ENCODE measurements around the gene CHPT1. TPM values are rescaled to one million over a fixed set of nuclear protein-coding genes. Genes with fewer than 3 reads are reported as not detected.
A peak's percentile ranks its signal among the peaks of the same experiment; 100 is the strongest.

Gene CHPT1
- total and polyA plus RNA-seq, 2 of the 13 experiments (the other 11 are each of a cell fraction or from before 2014, with no cell fraction given): 117 to 178 TPM

DNA sequence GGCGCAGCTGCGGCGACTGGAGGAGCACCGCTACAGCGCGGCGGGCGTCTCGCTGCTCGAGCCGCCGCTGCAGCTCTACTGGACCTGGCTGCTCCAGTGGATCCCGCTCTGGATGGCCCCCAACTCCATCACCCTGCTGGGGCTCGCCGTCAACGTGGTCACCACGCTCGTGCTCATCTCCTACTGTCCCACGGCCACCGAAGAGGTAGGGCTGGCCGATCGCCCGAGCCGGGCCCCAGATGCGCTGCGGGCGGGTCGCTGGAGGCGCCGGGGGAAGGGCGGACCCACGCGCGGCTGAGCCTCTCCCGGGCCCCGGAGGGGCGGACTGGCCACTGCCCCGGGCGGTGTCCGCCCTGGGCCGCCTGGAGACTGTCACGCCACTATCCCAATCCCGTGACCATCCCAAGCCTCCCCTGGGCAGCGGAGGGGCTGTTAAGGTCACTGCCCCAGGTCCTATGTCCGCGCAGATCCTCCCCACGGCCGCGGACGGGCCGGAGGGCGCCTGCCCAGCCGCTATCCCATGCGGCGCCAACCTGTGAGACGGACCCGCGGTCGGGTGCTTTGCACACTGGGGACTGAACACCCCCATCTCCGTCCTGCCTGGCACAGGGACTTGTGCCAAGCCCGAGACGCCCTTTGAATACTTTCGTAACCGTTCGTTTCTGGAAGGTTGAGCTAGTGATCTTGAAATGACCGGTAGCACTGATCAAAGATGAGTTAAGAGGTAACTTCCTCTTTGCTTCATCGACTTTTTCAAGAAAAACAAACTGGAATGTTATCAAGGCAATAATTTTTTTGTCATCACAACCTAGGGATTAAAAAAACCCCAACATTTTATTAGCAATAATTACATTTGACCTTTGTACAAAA is 725 bp downstream of the CHPT1 start (continued):
- TF ChIP-seq KDM1A (CRISPR knock-in tag; IDR thresholded peaks at IDR 0.05) (no peak), ZNF672 (CRISPR knock-in tag; IDR thresholded peaks at IDR 0.05) (peak; percentile 73; the same call in 1 of the 2 replicates), TBX3 (IDR thresholded peaks at IDR 0.05; ENCODE audit: borderline replicate concordance) (no peak), ARNT2 (CRISPR knock-in tag; IDR thresholded peaks at IDR 0.05; ENCODE audit: low read depth) (peak; percentile 69), ASH2L (IDR thresholded peaks at IDR 0.05; ENCODE audit: insufficient read length, low read depth, low read length) (no peak), RCOR2 (CRISPR knock-in tag; IDR thresholded peaks at IDR 0.05) (no peak), POLR2G (IDR thresholded peaks at IDR 0.05; ENCODE audit: low read depth, low read length) (peak; percentile 64), ZNF562 (CRISPR knock-in tag; IDR thresholded peaks at IDR 0.05; ENCODE audit: borderline replicate concordance) (no peak), ZNF781 (CRISPR knock-in tag; IDR thresholded peaks at IDR 0.05; ENCODE audit: borderline replicate concordance, not compliant biosample characterization) (no peak), ZNF616 (CRISPR knock-in tag; IDR thresholded peaks at IDR 0.05; ENCODE audit: low read depth) (no peak), MEIS2 (CRISPR knock-in tag; IDR thresholded peaks at IDR 0.05) (no peak), MXD4 (CRISPR knock-in tag; IDR thresholded peaks at IDR 0.05) (peak; percentile 40; the same call in 1 of the 2 replicates), IKZF1 (IDR thresholded peaks at IDR 0.05) (no peak), KDM3A (CRISPR knock-in tag; IDR thresholded peaks at IDR 0.05; ENCODE audit: low read depth) (peak; percentile 41; the same call in 1 of the 2 replicates), CEBPB (IDR thresholded peaks at IDR 0.05; ENCODE audit: borderline replicate concordance, low read depth, low read length) (no peak), ZNF101 (CRISPR knock-in tag; IDR thresholded peaks at IDR 0.05; ENCODE audit: borderline replicate concordance, low read depth) (no peak)
- TF ChIP-seq, protein P1, sequence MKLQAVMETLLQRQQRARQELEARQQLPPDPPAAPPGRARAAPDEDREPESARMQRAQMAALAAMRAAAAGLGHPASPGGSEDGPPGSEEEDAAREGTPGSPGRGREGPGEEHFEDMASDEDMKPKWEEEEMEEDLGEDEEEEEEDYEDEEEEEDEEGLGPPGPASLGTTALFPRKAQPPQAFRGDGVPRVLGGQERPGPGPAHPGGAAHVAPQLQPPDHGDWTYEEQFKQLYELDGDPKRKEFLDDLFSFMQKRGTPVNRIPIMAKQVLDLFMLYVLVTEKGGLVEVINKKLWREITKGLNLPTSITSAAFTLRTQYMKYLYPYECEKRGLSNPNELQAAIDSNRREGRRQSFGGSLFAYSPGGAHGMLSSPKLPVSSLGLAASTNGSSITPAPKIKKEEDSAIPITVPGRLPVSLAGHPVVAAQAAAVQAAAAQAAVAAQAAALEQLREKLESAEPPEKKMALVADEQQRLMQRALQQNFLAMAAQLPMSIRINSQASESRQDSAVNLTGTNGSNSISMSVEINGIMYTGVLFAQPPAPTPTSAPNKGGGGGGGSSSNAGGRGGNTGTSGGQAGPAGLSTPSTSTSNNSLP (IDR thresholded peaks at IDR 0.05; ENCODE audit: low read depth, low read length): no peak
- TF ChIP-seq, protein P2, sequence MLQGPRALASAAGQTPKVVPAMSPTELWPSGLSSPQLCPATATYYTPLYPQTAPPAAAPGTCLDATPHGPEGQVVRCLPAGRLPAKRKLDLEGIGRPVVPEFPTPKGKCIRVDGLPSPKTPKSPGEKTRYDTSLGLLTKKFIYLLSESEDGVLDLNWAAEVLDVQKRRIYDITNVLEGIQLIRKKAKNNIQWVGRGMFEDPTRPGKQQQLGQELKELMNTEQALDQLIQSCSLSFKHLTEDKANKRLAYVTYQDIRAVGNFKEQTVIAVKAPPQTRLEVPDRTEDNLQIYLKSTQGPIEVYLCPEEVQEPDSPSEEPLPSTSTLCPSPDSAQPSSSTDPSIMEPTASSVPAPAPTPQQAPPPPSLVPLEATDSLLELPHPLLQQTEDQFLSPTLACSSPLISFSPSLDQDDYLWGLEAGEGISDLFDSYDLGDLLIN (CRISPR knock-in tag; IDR thresholded peaks at IDR 0.05; ENCODE audit: borderline replicate concordance): no peak
- TF ChIP-seq, protein P3, sequence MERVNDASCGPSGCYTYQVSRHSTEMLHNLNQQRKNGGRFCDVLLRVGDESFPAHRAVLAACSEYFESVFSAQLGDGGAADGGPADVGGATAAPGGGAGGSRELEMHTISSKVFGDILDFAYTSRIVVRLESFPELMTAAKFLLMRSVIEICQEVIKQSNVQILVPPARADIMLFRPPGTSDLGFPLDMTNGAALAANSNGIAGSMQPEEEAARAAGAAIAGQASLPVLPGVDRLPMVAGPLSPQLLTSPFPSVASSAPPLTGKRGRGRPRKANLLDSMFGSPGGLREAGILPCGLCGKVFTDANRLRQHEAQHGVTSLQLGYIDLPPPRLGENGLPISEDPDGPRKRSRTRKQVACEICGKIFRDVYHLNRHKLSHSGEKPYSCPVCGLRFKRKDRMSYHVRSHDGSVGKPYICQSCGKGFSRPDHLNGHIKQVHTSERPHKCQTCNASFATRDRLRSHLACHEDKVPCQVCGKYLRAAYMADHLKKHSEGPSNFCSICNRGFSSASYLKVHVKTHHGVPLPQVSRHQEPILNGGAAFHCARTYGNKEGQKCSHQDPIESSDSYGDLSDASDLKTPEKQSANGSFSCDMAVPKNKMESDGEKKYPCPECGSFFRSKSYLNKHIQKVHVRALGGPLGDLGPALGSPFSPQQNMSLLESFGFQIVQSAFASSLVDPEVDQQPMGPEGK (CRISPR knock-in tag; IDR thresholded peaks at IDR 0.05): no peak
- TF ChIP-seq, protein P4, sequence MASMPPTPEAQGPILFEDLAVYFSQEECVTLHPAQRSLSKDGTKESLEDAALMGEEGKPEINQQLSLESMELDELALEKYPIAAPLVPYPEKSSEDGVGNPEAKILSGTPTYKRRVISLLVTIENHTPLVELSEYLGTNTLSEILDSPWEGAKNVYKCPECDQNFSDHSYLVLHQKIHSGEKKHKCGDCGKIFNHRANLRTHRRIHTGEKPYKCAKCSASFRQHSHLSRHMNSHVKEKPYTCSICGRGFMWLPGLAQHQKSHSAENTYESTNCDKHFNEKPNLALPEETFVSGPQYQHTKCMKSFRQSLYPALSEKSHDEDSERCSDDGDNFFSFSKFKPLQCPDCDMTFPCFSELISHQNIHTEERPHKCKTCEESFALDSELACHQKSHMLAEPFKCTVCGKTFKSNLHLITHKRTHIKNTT (CRISPR knock-in tag; IDR thresholded peaks at IDR 0.05): no peak
- TF ChIP-seq, protein P5, sequence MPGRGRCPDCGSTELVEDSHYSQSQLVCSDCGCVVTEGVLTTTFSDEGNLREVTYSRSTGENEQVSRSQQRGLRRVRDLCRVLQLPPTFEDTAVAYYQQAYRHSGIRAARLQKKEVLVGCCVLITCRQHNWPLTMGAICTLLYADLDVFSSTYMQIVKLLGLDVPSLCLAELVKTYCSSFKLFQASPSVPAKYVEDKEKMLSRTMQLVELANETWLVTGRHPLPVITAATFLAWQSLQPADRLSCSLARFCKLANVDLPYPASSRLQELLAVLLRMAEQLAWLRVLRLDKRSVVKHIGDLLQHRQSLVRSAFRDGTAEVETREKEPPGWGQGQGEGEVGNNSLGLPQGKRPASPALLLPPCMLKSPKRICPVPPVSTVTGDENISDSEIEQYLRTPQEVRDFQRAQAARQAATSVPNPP (CRISPR knock-in tag; IDR thresholded peaks at IDR 0.05): no peak
